H1 (cell line): ENCODE results near the gene LNX2. TPM values are rescaled to one million over a fixed set of nuclear protein-coding genes. Genes with fewer than 3 reads are reported as not detected.

ENCODE experiments used
- CTCF ChIA-PET: fragments of 300-600 bp; sonication (Branson Sonifier 250); formaldehyde crosslinking; loops from one replicate; lab custom pipeline; 2021; ENCODE audit not compliant: partially characterized antibody; lab: Charles Lee
- POLR2A ChIA-PET: fragments of 300-600 bp; sonication (Branson Sonifier 250); formaldehyde crosslinking; loops from one replicate; lab custom pipeline; 2021; ENCODE audit warnings: inconsistent platforms; ENCODE audit not compliant: partially characterized antibody; lab: Charles Lee
- DNase-seq, 2 experiments: peaks; one replicate each; pipeline versions ENCODE4 v3.0.0 to v3.0.0-alpha.2; 2010 to 2022; ENCODE audit warnings: low spot score in 2 of 2, low read depth in 1 of 2, mixed read lengths in 1 of 2
- FAIRE-seq: peaks from 2 replicates; lab custom pipeline; 2011; peaks lifted over from hg19 to GRCh38; lab: Jason Lieb, UNC
- H2AFZ ChIP-seq: 2 replicates; pipeline ENCODE4 v1.8.1; 2012; ENCODE audit warnings: low read length, inconsistent platforms
- H2AK5ac ChIP-seq: 2 replicates; pipeline ENCODE4 v1.6.1; 2013; ENCODE audit warnings: low read depth, low read length
- H2BK120ac ChIP-seq: replicated peaks from 2 replicates; pipeline ENCODE3; 2013; ENCODE audit warnings: low read depth, low read length, inconsistent platforms
- H2BK12ac ChIP-seq: 2 replicates; pipeline ENCODE4 v1.6.1; 2013; ENCODE audit warnings: low read depth, low read length
- H2BK15ac ChIP-seq: 2 replicates; pipeline ENCODE4 v1.6.1; 2013; ENCODE audit warnings: low read length
- H2BK20ac ChIP-seq: 2 replicates; pipeline ENCODE4 v1.6.1; 2013; ENCODE audit warnings: low read length
- H2BK5ac ChIP-seq: 2 replicates; pipeline ENCODE4 v1.6.1; 2013; ENCODE audit warnings: low read depth, low read length
- H3K14ac ChIP-seq: 2 replicates; pipeline ENCODE4 v1.6.1; 2013; ENCODE audit warnings: inconsistent platforms; ENCODE audit not compliant: insufficient read length
- H3K18ac ChIP-seq: 2 replicates; pipeline ENCODE4 v1.6.1; 2013; ENCODE audit warnings: low read length; ENCODE audit errors: extremely low read depth
- H3K23ac ChIP-seq: 2 replicates; pipeline ENCODE4 v1.6.1; 2013; ENCODE audit warnings: inconsistent platforms; ENCODE audit not compliant: insufficient read length
- H3K23me2 ChIP-seq: 2 replicates; pipeline ENCODE4 v1.6.1; 2013; ENCODE audit warnings: low read depth, low read length
- H3K27ac ChIP-seq: 2 replicates; pipeline ENCODE4 v1.6.1; 2011; ENCODE audit warnings: low read depth, low read length, inconsistent platforms
- H3K27me3 ChIP-seq, 4 experiments: replicated peaks in 1 of 4; 1 replicate in 1 of 4; 2 replicates in 3 of 4; pipeline versions ENCODE4 v1.6.1 to v1.8.1; 2011 to 2013; ENCODE audit warnings: low read length in 3 of 4, mild to moderate bottlenecking in 3 of 4, inconsistent platforms in 2 of 4, mixed read lengths in 2 of 4, moderate library complexity in 1 of 4; ENCODE audit not compliant: control insufficient read depth in 3 of 4, insufficient read depth in 3 of 4; ENCODE audit errors: extremely low read depth in 1 of 4
- H3K36me3 ChIP-seq, 4 experiments: 2 replicates each; pipeline versions ENCODE4 v1.6.1 to v1.8.1; 2011 to 2013; ENCODE audit warnings: mild to moderate bottlenecking in 4 of 4, low read length in 3 of 4, moderate library complexity in 2 of 4, control low read depth in 1 of 4, inconsistent platforms in 1 of 4; ENCODE audit not compliant: insufficient read depth in 4 of 4, control insufficient read depth in 2 of 4
- H3K4ac ChIP-seq: replicated peaks from 2 replicates; pipeline ENCODE3; 2013; ENCODE audit warnings: low read length, low read depth, mixed read lengths, inconsistent platforms; ENCODE audit not compliant: insufficient read length
- H3K4me1 ChIP-seq, 4 experiments: replicated peaks in 1 of 4; 1 replicate in 1 of 4; 2 replicates in 3 of 4; pipeline versions ENCODE4 v1.6.1 to v1.8.1; 2011 to 2013; ENCODE audit warnings: low read length in 3 of 4, inconsistent platforms in 2 of 4, mixed read lengths in 1 of 4; ENCODE audit not compliant: insufficient read depth in 4 of 4, control insufficient read depth in 3 of 4
- H3K4me2 ChIP-seq, 2 experiments: 2 replicates each; pipeline versions ENCODE4 v1.6.1 to v1.8.1; 2011 to 2013; ENCODE audit warnings: low read depth in 2 of 2, low read length in 2 of 2, control low read depth in 1 of 2, inconsistent platforms in 1 of 2, mild to moderate bottlenecking in 1 of 2; ENCODE audit not compliant: insufficient read depth in 1 of 2
- H3K4me3 ChIP-seq, 4 experiments: fragments of 200-600, 300-600 bp in 1 of 4; sonication (generic), shearing (Covaris generic), sonication (Bioruptor Twin) in 1 of 4; 2 replicates each; pipeline versions ENCODE4 v1.5.1 to v1.8.1; 2011 to 2016; ENCODE audit warnings: low read length in 4 of 4, low read depth in 3 of 4, control low read depth in 2 of 4, inconsistent platforms in 2 of 4, mild to moderate bottlenecking in 2 of 4, mixed read lengths in 1 of 4, moderate library complexity in 1 of 4; ENCODE audit not compliant: insufficient read depth in 2 of 4; ENCODE audit errors: extremely low read depth in 1 of 4
- H3K56ac ChIP-seq: replicated peaks from 2 replicates; pipeline ENCODE3; 2013; ENCODE audit warnings: low read depth, mild to moderate bottlenecking, mixed read lengths, low read length, inconsistent platforms; ENCODE audit not compliant: insufficient read length
- H3K79me1 ChIP-seq: 2 replicates; pipeline ENCODE4 v1.6.1; 2013; ENCODE audit warnings: low read depth, low read length, control low read depth
- H3K79me2 ChIP-seq, 2 experiments: 2 replicates each; pipeline versions ENCODE4 v1.6.1 to v1.8.1; 2012 to 2013; ENCODE audit warnings: low read length in 2 of 2, mild to moderate bottlenecking in 2 of 2, inconsistent platforms in 1 of 2; ENCODE audit not compliant: insufficient read depth in 2 of 2, control insufficient read depth in 1 of 2
- H3K9ac ChIP-seq, 4 experiments: replicated peaks in 1 of 4; 1 replicate in 1 of 4; 2 replicates in 3 of 4; pipeline versions ENCODE4 v1.6.1 to v1.8.1; 2011 to 2013; ENCODE audit warnings: low read depth in 3 of 4, low read length in 3 of 4, control low read depth in 2 of 4, mild to moderate bottlenecking in 2 of 4, moderate library complexity in 2 of 4, inconsistent platforms in 1 of 4; ENCODE audit errors: extremely low read depth in 1 of 4
- H3K9me3 ChIP-seq, 2 experiments: 2 replicates each; pipeline versions ENCODE4 v1.6.1 to v1.8.1; 2012 to 2013; ENCODE audit warnings: mild to moderate bottlenecking in 2 of 2, moderate library complexity in 2 of 2, control low read depth in 1 of 2, inconsistent platforms in 1 of 2, low read depth in 1 of 2, low read length in 1 of 2, mixed read lengths in 1 of 2; ENCODE audit not compliant: insufficient read depth in 2 of 2
- H4K20me1 ChIP-seq, 2 experiments: replicated peaks in 1 of 2; 2 replicates each; pipeline versions ENCODE3 to v1.8.1; 2011 to 2013; ENCODE audit warnings: inconsistent platforms in 2 of 2, low read length in 2 of 2, mild to moderate bottlenecking in 1 of 2; ENCODE audit not compliant: insufficient read depth in 2 of 2, control insufficient read depth in 1 of 2
- H4K5ac ChIP-seq: 2 replicates; pipeline ENCODE4 v1.6.1; 2013; ENCODE audit warnings: low read length, low read depth, mixed read lengths, inconsistent platforms; ENCODE audit not compliant: insufficient read length
- H4K8ac ChIP-seq: 2 replicates; pipeline ENCODE4 v1.8.0; 2013; ENCODE audit warnings: mild to moderate bottlenecking, moderate library complexity, low read length, inconsistent platforms; ENCODE audit not compliant: insufficient read depth; ENCODE audit errors: extremely low read depth
- H4K91ac ChIP-seq: replicated peaks from 2 replicates; pipeline ENCODE3; 2013; ENCODE audit warnings: low read length, mixed read lengths, inconsistent platforms; ENCODE audit not compliant: insufficient read length
- ASH2L ChIP-seq: fragments of 200-600, 300-600 bp; sonication (generic); IDR thresholded peaks from one replicate; pipeline ENCODE4 v1.7.1; 2017; ENCODE audit warnings: low read length
- BACH1 ChIP-seq: IDR thresholded peaks from 2 replicates; pipeline ENCODE4 v1.6.1; 2012; ENCODE audit warnings: low read length, improper control_type of control experiment
- KDM1A ChIP-seq: fragments of 200-600, 300-600 bp; sonication (generic); IDR thresholded peaks from 2 replicates; pipeline ENCODE4 v1.7.1; 2016; ENCODE audit warnings: mild to moderate bottlenecking, low read length, borderline replicate concordance
- KDM4A ChIP-seq: IDR thresholded peaks from one replicate; pipeline ENCODE4 v1.7.1; 2012; ENCODE audit warnings: low read depth, mild to moderate bottlenecking, moderate library complexity, low read length, inconsistent platforms; ENCODE audit not compliant: severe bottlenecking
- NRF1 ChIP-seq: IDR thresholded peaks from 2 replicates; pipeline ENCODE4 v1.6.1; 2011; ENCODE audit warnings: mild to moderate bottlenecking, low read depth, low read length, improper control_type of control experiment
- SAP30 ChIP-seq: fragments of 300-600 bp; sonication (generic); IDR thresholded peaks from 2 replicates; pipeline ENCODE4 v1.7.1; 2012; ENCODE audit warnings: low read length, moderate library complexity, mild to moderate bottlenecking, inconsistent platforms; ENCODE audit not compliant: insufficient read depth, insufficient replicate concordance
- SIN3A ChIP-seq, 2 experiments: IDR thresholded peaks in 1 of 2; conservative IDR thresholded peaks in 1 of 2; 2 replicates each; pipeline ENCODE4 v1.6.1; 2011 to 2012; ENCODE audit warnings: low read length in 2 of 2, improper control_type of control experiment in 1 of 2, low read depth in 1 of 2, mild to moderate bottlenecking in 1 of 2
- TAF1 ChIP-seq: IDR thresholded peaks from 2 replicates; pipeline ENCODE4 v1.6.1; 2011; ENCODE audit warnings: mild to moderate bottlenecking, low read depth, low read length
- YY1 ChIP-seq: IDR thresholded peaks from 2 replicates; pipeline ENCODE4 v1.6.1; 2011; ENCODE audit warnings: low read depth, mild to moderate bottlenecking, low read length
- WGBS, 2 experiments: shearing (Covaris generic) in 1 of 2; methylation state at CpG; one replicate each; pipeline versions ENCODE4 v1.1.6 to v1.1.7; 2013 to 2015; ENCODE audit warnings: low lambda C conversion rate in 2 of 2, mixed read lengths in 2 of 2, inconsistent platforms in 1 of 2, low coverage in 1 of 2, missing lambda C conversion rate in 1 of 2; ENCODE audit not compliant: insufficient replicate concordance in 2 of 2, insufficient coverage in 1 of 2, insufficient read length in 1 of 2; ENCODE audit errors: extremely low coverage in 1 of 2, missing lambda C conversion rate in 1 of 2; 5-methylcytosine and 5-hydroxymethylcytosine counted together
- polyA plus RNA-seq, 7 experiments: library from polyadenylated mRNA; depleted of rRNA in 3 of 7; stranded (reverse) in 5 of 7; unstranded in 2 of 7; fragments of >200 nt in 5 of 7; fragments of 200-250 nt in 2 of 7; gene quantifications; 1 replicate in 5 of 7; 2 replicates in 1 of 7; 4 replicates in 1 of 7; pipeline versions ENCODE4 v1.2.1 to v1.2.3, GENCODE V29; 2011 to 2013; ENCODE audit warnings: missing spikeins in 2 of 7, mixed read lengths in 2 of 7
- total RNA-seq: library from RNA; stranded (reverse); fragmentation: NEBNext Ultra II Directional; extraction: Animal tissue kit (Norgen Biotek cat#: 25700); gene quantifications from 2 replicates; pipeline ENCODE4 v1.2.1, GENCODE V29; 2021
- TF ChIP-seq, protein P1 (sequence below): IDR thresholded peaks from 2 replicates; pipeline ENCODE4 v1.6.1; 2011; ENCODE audit warnings: low read depth, mild to moderate bottlenecking, low read length; ENCODE audit not compliant: insufficient read depth

Gene LNX2
- total and polyA plus RNA-seq, 2 of the 8 experiments (the other 6 are each of a cell fraction or from before 2014, with no cell fraction given), result 6.4 to 13.9 TPM

DNA sequence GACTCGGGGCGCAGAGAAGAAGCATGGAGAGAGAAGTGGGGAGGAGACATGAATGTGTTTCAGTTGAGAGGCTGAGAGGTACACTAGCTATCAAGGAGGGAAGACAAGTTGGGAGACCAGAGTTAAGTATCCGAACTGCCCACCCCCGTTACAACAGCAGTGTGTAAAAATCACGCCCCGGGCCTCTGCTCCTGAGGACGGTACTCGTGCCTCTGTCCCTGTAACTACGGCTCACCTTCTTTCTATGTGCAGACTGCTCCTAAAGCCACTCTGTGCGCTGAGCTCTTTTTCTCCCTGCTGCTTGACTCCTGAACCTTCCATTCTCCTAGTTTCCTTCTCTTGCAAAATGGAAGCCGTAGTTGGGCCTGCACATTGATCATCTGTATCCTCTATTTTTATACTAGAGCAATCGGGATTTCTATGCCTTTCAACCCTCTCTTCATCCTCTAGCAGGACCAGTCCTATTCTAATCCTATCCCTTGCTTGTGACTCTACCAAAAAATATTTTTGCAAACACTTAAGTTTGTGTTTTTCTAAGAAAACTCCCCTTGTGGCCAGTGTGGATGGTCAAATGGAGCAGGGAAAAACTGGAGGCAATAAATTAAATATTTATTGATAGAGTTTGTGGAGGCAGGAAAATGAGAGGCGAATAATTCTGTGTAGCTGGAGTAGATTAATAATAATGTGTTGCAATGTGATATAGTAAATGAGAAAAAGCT lies 1.9 kb upstream of the LNX2 start:
- Histone ChIP-seq H2BK120ac (no peak overlapping the region), H4K5ac (peak overlapping the region; percentile 63), H2BK20ac (no peak overlapping the region), H3K18ac (0 out of 2 replicates have a peak overlapping the region, but pooled peaks have one; percentile 85), H3K23me2 (peaks cover 6% of the 10 kb centered on the region; the same call in 1 of the 2 replicates), H4K20me1 (peaks cover 11 to 32% of the 10 kb centered on the region in 2 experiments), H3K36me3 (peaks cover 4 to 28% (median 11%) of the 10 kb centered on the region in 4 experiments; a peak in 7 of 8 replicates), H3K9me3 (no peaks in the 10 kb centered on the region), H3K23ac (no peak overlapping the region), H3K4ac (no peak overlapping the region), H3K27ac (peak overlapping the region; percentile 82), H3K14ac (no peak overlapping the region), H3K79me2 (peaks cover 36 to 79% of the 10 kb centered on the region in 2 experiments), H4K91ac (peak overlapping the region; percentile 59), H3K4me3 (peak overlapping the region; percentile 73 to 97 (median 93)), H2BK15ac (no peak overlapping the region), H3K9ac (peak overlapping the region; percentile 82 to 94 (median 92)), H2BK5ac (peak overlapping the region; percentile 84; the same call in 1 of the 2 replicates), H2AFZ (0 out of 2 replicates have a peak overlapping the region, but pooled peaks have one; percentile 6), H3K56ac (peak overlapping the region; percentile 71), H3K4me1 (peaks cover 3 to 12% (median 7%) of the 10 kb centered on the region in 4 experiments; a peak in 6 of 7 replicates), H4K8ac (peak overlapping the region; percentile 83; the same call in 1 of the 2 replicates), H3K79me1 (peaks cover 10% of the 10 kb centered on the region), H3K27me3 (no peaks in the 10 kb centered on the region), H2AK5ac (no peak overlapping the region), H2BK12ac (no peak overlapping the region; the same call in 1 of the 2 replicates), H3K4me2 (peak overlapping the region; percentile 67 to 72)
- DNase-seq (no peak), FAIRE-seq (no peak)
- 12 to 100% methylated on average over 1 to 11 of the region's 13 CpGs for WGBS, 2 experiments
- POLR2A ChIA-PET, result interaction anchor here (0.6 to 3.9 kb wide), 7 partner anchors 9 to 145 kb away, joined by 3 to 26 read pairs (median 3); no protein-coding TSS in a partner anchor
- CTCF ChIA-PET, result interaction anchor here (0.7 to 1.7 kb wide), 6 partner anchors 10 to 250 kb away, joined by 3 to 7 read pairs (median 3); partner anchors contain the start of gene MTIF3
- 0 out of 2 replicates have a peak, but pooled peaks have one; percentile 20 for TF ChIP-seq YY1
- TF ChIP-seq BACH1, result no peak
- TF ChIP-seq, protein P1, sequence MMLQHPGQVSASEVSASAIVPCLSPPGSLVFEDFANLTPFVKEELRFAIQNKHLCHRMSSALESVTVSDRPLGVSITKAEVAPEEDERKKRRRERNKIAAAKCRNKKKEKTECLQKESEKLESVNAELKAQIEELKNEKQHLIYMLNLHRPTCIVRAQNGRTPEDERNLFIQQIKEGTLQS, result no peak
- TF ChIP-seq KDM4A, result peak; percentile 19
- no peak for TF ChIP-seq SAP30
- TF ChIP-seq NRF1, result no peak
- TF ChIP-seq KDM1A, result no peak
- peak in 1 of 2 experiments; percentile 58; a peak in 1 of 4 replicates for TF ChIP-seq SIN3A (conservative IDR thresholded peaks at IDR 0.05 in 1 of 2, IDR thresholded peaks at IDR 0.05 in 1 of 2; ENCODE audit: low read depth in 1 of 2, low read length in 2 of 2)
- no peak for TF ChIP-seq TAF1
- no peak for TF ChIP-seq ASH2L
